NCI-H345 treated with DMSO at 0.1 percent for 48 hours (cell line): Measurements from ENCODE around the gene ERMARD.

Experiments used
- DNase-seq: peaks from one replicate; lab custom pipeline; 2025; ENCODE audit not compliant: unreplicated experiment; lab: John Stamatoyannopoulos, UW

The ERMARD gene

GRCh38 chr6:169824848-169825557 lies 73.6 kb downstream of the ERMARD start:
- no peak for DNase-seq

GRCh38 chr6:169825558-169826225 lies 74.3 kb downstream of the ERMARD start:
- DNase-seq: no peak

DNA sequence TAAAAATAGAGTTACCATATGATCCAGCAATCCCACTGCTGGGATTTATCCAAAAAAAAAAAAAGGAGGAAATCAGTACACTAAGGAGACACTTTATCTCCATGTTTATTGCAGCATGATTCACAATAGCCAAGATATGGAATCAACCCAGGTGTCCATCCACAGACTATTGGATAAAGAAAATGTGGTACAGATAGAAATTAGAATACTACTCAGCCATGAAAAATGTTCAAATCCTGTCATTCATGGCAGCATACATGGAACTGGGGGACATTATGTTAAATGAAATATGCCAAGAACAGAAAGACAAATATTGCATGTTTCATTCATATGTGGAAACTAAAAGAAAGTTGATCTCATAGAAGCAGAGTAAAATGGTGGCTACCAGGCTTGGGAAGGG lies 75.3 kb downstream of the ERMARD start:
- no peak for DNase-seq

DNA sequence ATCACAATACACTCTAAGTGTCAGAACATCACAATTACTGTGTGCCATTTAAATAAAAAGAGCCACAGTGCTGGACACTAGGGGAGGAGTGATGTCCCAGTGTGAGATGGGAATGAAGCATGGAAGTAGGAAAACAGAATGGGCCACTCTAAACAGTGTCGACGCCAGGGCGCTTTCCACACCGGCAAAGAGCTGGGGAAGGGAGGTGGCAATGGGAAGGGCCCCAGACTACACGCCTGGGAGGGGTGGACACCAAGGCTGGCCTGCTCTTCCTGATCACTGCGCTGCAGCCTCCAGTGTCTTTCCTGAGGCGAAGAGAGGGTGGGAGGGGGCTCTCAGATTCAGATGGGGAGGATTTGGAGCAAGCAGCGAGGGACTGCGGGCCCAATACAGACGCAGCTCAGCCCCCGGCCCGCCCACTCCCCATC lies 75.9 kb downstream of the ERMARD start:
- no peak for DNase-seq

DNA sequence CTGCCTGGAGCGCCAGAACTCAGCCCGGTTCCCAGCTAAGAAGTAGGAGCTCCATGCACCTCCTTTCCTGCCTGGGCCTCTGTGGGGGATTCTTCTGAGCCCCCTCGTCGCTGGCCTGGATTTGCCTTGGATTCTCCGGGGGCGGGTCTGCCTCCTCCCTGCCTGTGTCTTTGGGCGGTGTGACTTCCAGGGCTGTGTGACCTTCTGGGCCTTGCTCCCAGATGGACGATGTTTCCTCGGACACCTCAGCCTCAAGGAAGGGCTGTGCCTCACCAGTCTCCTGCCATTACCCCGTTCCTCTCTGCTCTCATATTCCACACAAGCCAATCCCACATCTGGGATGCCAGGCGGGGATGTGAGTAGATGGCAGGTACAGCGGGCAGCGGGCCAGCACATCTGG lies 76.8 kb downstream of the ERMARD start:
- no peak for DNase-seq

DNA sequence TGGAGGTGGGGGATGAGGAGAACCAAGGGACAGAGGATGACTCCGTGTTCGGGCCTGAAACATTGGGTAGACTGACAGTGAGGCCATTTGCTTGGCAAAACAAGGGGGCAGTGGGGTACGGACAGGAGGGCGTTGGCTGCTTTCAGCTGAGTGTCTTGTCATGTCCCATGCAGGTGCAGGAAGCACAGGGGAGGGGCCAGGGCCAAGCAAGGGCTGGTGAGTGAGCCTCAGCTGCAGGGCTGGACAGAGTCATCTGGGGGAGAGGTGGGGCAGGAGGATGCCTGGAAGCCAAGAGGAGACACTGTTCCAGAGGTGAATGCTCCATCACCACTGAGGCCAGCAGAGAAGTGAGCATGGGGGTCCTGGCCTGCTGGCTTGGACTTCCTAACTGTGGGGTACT lies 78.4 kb downstream of the ERMARD start:
- no peak for DNase-seq

GRCh38 chr6:169830876-169831275 lies 79.5 kb downstream of the ERMARD start:
- no peak for DNase-seq
